Lower leg skin (tissue), 3 donors: Measurements from ENCODE around the gene PSAPL1.

Source experiments
- POLR2A ChIP-seq, 2 donors: fragments of 450-650 bp; IDR thresholded peaks; one replicate each; pipeline ENCODE4 v1.6.1; 2016 to 2017; ENCODE audit warnings: antibody characterized with exemption in 2 of 2, mild to moderate bottlenecking in 1 of 2, moderate library complexity in 1 of 2
- TF ChIP-seq, protein P1 (sequence below), 3 donors: fragments of 450-650 bp; IDR thresholded peaks; one replicate each; pipeline ENCODE4 v1.5.1; 2016; ENCODE audit warnings: antibody characterized with exemption in 3 of 3, mild to moderate bottlenecking in 3 of 3, moderate library complexity in 2 of 3

- TF ChIP-seq, protein P1, sequence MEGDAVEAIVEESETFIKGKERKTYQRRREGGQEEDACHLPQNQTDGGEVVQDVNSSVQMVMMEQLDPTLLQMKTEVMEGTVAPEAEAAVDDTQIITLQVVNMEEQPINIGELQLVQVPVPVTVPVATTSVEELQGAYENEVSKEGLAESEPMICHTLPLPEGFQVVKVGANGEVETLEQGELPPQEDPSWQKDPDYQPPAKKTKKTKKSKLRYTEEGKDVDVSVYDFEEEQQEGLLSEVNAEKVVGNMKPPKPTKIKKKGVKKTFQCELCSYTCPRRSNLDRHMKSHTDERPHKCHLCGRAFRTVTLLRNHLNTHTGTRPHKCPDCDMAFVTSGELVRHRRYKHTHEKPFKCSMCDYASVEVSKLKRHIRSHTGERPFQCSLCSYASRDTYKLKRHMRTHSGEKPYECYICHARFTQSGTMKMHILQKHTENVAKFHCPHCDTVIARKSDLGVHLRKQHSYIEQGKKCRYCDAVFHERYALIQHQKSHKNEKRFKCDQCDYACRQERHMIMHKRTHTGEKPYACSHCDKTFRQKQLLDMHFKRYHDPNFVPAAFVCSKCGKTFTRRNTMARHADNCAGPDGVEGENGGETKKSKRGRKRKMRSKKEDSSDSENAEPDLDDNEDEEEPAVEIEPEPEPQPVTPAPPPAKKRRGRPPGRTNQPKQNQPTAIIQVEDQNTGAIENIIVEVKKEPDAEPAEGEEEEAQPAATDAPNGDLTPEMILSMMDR (IDR thresholded peaks at IDR 0.05) = no peak
- TF ChIP-seq POLR2A (IDR thresholded peaks at IDR 0.05) = no peak
Measured at GRCh38 chr4:7467471-7467870, 32.7 kb upstream of the PSAPL1 start.
